Ovary (tissue), 3 donors: ENCODE data around the gene SOD1.

Source experiments
- CTCF ChIP-seq, 3 donors: fragments of 450-650 bp in 2 of 3; fragments of 200-600 bp in 1 of 3; IDR thresholded peaks; one replicate each; pipeline versions ENCODE4 v1.5.1 to v1.8.0; 2016 to 2022; ENCODE audit warnings: antibody characterized with exemption in 3 of 3, mild to moderate bottlenecking in 1 of 3
- EP300 ChIP-seq: sonication (generic); formaldehyde crosslinking; IDR thresholded peaks from one replicate; pipeline ENCODE4 v1.6.1; 2017; ENCODE audit warnings: antibody characterized with exemption
- POLR2A ChIP-seq: fragments of 450-650 bp; IDR thresholded peaks from one replicate; pipeline ENCODE4 v1.6.1; 2017; ENCODE audit warnings: antibody characterized with exemption, mild to moderate bottlenecking, moderate library complexity
- donor health status: DM: no; HTN: no; CAD: no.

- no peak for TF ChIP-seq POLR2A
- TF ChIP-seq CTCF (IDR thresholded peaks at IDR 0.05), result no peak
- TF ChIP-seq EP300, result no peak
Observed at GRCh38 chr21:31675960-31676359, 16.5 kb downstream of the SOD1 start.
